Pulmonary artery endothelial cell (primary cell): ENCODE measurements around the gene CAMK2N2. TPM values are rescaled to one million over a fixed set of nuclear protein-coding genes. Genes with fewer than 3 reads are reported as not detected.
A peak's percentile ranks its signal among the peaks of the same experiment; 100 is the strongest.

Experiments
- DNase-seq: peaks from one replicate; pipeline ENCODE4 v3.0.0-alpha.2; 2011; ENCODE audit warnings: low read depth, low spot score
- total RNA-seq: library from RNA; depleted of rRNA; stranded (reverse); fragments of >200 nt; gene quantifications from 2 replicates; pipeline ENCODE4 v1.2.3, GENCODE V29; 2014

The CAMK2N2 gene
- 0.07 TPM in 1 of 2 replicates, not detected in the other for total RNA-seq

DNA sequence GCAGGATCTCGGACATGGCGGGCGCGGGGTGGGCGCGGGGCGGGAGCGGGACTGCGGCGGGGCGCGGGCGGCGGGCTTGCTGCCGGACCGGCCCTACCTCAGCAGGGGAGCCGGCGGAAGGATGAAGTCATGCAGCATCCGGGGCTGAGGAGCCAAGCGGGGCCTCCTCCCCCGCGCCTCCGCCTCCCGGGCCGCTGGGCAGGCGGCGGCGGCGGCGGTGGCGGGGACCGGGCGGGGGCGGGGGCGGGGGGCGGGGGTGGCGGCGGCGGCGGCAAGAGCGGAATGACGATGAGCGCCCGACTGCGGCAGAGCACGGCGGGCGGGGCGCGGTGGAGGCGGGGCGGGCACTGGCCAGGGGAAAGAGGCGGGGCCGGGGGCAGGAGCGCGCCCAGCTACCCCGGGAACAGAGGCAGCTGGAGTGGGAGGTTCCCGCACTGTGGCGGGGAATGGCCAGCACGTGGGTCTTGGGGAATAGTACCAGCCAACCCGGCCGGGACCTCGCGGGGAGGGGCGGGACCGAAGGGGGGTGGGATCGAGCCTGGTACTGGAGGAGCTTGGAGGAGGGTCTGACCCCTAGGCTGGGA, at the start of gene CAMK2N2:
CAMK2N2 (minus strand) TSS at position 284 of the 584 bp plus-strand sequence; CDS start at position 16, 268 bp downstream.
- DNase-seq: no peak

DNA sequence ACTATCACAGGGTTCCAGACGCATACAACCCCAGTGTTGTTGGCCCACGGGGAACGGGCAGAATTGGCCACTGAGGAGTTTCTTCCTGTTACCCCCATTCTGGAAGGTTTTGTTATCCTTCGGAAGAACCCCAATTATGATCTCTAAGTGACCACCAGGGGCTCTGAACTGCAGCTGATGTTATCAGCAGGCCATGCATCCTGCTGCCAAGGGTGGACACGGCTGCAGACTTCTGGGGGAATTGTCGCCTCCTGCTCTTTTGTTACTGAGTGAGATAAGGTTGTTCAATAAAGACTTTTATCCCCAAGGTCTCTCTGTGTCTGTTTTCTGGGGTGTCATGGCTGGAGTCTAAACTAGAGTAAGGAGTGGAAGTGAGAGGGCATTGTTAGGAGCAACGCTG, 47.4 kb upstream of the CAMK2N2 start:
- DNase-seq: no peak

DNA sequence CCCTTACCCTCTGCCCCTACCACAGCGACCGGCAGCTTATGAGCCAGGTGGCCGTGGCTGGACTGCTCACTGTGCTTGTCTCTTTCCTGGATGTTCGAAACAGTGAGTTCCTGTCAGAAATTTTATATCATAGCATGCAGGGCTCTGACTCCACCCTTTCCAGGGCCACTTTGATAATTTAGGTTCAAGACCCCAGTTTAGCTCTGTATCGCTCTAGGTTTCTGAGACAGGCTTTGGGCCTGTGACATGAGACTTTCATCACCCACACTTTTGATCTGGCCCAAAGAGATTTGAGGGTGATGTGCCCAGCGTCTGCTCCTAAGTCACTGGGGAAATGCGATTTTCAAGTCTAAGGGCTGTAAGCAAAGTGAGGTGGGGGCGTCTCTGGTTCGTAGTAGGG, 46.6 kb upstream of the CAMK2N2 start:
- no peak for DNase-seq

DNA sequence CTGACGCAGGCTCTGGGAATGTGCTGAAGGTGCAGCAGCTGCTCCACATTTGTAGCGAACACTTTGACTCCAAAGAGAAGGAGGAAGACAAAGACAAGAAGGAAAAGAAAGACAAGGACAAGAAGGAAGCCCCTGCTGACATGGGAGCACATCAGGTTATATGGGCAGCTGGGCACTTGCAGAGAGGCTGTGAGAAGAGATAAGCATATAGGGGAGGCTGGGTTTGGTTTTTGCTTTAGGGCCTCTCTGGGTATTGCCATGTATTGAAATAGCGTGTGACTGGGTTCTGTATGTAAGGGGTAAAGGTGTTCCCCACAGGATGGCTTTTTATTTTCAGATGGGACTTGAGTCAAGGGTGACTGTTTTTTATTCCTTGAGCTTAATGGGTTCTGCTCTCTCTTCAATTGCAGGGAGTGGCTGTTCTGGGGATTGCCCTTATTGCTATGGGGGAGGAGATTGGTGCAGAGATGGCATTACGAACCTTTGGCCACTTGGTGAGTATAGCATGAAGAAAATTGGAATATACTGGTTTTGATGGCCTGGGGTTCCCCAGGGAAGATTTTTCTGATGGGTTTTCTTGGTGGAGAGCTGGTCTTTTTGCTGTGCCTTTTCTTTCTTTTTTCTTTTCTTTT, 45.1 kb upstream of the CAMK2N2 start:
- DNase-seq: no peak

DNA sequence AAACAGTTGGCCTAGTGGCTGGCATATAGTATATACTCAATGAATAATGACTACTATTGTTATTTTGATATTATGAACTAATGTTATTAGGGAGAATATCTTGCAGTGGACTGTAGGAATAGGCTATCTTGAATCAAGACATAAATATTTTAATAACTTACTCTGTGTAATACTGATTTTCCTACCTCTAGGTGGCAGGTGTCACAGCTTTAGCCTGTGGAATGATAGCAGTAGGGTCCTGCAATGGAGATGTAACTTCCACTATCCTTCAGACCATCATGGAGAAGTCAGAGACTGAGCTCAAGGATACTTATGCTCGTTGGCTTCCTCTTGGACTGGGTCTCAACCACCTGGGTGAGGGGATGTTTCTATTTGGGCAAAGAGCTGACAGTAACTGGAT, 44.2 kb upstream of the CAMK2N2 start:
- DNase-seq: no peak

DNA sequence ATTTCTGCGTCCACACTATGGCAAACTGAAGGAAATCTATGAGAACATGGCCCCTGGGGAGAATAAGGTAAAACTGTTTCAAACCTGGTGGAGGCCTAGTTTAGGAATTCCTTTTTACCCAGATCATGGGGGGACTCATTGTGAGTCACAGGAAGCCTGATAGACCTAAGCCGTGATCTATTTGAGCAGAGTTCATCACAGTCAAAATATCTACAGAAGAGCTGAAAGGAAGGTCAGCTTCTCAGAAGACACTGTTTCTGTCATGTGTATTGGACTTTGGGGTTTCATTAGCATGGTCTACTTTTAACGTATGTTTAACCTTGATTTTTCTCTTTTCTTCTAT, 39.0 kb upstream of the CAMK2N2 start:
- no peak for DNase-seq

DNA sequence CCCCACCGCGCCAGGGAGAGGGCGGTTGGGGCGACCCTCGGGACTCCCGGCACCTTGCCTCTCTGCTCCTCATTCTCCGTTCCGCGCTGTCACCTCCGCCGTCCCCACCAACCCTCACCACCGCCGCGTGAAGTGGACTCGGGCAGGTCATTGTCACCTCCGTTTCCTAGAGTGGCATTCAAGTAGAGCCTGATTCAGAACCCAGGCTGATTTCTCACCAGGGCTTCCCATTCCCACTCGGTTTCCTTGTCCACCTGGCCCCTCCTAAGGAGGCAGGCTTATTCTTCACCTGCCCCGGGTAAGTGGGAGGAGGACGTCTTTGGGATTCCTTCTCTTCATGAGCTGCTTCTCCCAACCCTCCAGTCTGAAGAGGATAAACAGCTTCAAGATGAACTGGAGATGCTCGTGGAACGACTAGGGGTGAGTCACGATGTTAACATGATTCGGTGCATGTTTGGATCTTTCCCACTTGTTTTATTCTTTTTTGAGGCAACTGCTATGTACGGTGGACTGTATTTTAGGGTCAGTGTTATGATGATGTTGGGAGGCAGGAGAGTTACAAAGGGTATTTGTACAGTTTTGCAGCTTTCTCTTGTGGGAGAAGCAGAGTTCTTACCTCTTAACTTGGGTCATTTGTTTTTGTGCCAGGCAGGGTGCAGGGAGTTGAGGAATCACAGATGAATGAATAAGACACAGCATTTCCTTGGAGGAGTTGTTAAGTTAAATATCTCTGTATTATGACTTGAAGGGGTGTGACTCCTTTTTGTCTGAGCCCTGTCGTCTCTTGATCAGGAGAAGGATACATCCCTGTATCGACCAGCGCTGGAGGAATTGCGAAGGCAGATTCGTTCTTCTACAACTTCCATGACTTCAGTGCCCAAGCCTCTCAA, 38.4 kb upstream of the CAMK2N2 start:
- no peak for DNase-seq

DNA sequence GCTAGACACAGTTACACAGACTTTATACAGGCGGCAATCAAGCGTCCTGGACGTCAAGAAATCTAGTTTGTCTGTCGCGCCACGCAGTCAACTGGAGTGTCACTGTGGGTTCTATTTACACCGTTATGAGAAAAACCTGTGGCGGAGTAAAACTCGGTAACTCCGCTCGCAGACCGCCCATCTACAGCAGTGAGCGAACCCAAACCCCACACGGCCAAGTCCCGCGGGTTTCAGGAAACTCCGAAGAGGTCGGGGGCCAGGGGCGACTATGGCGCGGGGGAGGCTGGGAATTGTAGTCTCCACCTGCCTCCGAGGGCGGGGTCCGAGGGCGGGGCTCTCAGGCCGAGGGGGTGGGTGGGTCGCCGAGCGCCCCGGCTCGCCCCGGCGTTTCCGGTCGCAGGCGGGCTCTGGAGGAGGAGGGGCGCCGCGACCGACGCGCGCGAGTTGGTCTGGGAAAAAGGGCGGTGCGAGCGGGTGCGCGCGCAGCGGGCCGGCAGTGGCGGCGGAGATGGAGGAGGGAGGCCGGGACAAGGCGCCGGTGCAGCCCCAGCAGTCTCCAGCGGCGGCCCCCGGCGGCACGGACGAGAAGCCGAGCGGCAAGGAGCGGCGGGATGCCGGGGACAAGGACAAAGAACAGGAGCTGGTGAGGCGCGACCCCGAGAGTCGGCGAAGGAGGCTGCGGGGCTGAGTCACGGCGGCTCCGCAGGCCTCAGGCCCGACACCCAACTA, 37.6 kb upstream of the CAMK2N2 start, which contains the start of gene PSMD2:
PSMD2 (plus strand) TSS at position 483 of the 729 bp plus-strand sequence; CDS start at position 509, 26 bp downstream.
- peak; percentile 81 for DNase-seq

DNA sequence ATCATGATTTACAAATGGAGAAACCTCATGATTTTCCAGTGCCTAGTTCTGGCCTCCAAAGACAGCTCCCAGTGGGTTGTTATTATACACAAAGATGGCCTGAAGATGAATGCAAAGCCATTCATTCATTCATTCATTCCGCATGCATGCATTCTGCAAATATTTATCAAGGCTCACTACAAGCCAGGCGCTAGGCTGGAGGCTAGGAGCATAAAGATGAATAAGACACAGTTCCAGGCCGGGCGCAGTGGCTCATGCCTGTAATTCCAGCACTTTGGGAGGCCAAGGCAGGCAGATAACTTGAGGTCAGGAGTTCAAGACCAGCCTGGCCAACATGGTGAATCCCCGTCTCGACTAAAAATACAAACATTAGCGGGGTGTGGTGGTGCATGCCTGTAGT, 35.3 kb upstream of the CAMK2N2 start:
- no peak for DNase-seq

DNA sequence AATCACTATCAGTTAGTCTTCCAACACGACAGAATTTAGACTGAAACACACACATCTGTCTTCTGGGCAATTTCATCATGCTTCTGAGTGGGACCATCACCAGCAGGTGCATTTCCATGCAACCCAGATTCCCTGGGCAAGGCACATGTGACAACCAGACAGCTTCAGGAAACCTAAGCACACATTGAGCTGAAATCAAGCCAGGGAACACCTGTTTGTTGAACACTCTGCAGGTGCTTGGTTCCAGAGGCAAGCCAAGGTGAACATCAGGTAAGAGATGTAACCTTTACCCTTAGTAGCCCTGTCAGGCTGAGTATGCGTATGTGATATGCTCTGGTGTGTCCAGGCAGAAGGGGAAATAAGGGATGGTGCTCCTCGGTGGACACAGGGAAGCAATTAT, 34.4 kb upstream of the CAMK2N2 start:
- DNase-seq: no peak

DNA sequence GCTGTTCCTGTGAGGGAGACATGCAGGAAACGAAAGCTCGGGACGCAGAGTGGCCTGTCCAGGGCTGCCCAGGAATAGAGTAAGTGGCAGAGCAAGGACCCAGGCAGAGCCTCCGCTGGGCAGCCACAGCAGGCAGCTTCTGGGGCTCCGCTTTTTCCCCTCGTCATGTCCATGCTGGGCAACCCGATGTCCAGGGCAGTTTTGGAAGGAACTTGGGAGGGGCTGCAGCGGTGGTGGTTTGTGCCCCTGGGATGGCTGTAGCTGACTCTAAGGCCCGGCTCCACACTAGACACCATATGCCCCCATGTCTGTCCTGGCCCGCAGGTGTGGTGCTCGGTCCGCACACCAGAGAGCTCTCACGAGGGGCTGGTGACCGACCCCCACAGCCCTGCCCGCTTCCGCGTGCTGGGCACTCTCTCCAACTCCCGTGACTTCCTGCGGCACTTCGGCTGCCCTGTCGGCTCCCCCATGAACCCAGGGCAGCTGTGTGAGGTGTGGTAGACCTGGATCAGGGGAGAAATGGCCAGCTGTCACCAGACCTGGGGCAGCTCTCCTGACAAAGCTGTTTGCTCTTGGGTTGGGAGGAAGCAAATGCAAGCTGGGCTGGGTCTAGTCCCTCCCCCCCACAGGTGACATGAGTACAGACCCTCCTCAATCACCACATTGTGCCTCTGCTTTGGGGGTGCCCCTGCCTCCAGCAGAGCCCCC, 30.5 kb upstream of the CAMK2N2 start:
- DNase-seq: no peak

DNA sequence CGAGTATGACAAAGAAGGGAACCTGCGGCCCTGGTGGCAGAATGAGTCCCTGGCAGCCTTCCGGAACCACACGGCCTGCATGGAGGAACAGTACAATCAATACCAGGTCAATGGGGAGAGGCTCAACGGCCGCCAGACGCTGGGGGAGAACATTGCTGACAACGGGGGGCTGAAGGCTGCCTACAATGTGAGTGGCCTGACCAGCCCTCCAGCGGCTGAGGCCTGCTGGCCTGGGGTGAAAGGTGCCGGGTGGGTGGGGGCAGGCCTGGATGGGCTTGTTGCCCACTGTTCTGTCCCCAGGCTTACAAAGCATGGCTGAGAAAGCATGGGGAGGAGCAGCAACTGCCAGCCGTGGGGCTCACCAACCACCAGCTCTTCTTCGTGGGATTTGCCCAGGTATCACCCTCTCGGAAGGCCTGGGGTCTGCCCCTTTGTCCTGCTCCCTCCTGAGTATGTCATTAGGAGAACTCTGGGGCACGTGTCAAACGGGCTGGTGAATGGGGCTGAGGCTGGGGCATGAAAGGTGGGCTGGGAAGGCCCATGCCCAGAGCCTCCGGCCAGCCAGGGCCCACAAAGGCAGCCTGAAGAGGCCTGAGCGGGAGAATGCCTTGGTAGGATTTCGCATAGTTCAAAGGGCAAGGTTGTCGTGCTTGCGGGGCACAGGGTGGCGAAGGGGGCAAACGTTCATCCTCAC, 29.8 kb upstream of the CAMK2N2 start:
- no peak for DNase-seq

DNA sequence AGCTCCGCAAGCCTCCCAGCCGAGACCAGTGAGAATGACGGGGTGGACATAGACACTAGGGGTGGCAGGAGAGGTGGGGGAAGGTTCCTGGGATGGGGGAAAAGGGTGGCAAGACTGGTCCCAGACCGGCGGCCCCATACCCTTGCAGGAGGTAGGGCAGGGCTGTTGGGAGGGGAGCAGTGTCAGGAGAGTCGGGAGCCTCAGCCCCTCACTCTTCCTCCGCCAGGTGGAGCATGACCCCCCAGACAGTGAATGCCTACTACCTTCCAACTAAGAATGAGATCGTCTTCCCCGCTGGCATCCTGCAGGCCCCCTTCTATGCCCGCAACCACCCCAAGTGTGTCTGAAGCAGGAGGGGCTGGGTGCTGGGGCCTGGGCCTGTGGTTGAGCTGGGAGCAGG, 29.0 kb upstream of the CAMK2N2 start:
- DNase-seq: no peak

DNA sequence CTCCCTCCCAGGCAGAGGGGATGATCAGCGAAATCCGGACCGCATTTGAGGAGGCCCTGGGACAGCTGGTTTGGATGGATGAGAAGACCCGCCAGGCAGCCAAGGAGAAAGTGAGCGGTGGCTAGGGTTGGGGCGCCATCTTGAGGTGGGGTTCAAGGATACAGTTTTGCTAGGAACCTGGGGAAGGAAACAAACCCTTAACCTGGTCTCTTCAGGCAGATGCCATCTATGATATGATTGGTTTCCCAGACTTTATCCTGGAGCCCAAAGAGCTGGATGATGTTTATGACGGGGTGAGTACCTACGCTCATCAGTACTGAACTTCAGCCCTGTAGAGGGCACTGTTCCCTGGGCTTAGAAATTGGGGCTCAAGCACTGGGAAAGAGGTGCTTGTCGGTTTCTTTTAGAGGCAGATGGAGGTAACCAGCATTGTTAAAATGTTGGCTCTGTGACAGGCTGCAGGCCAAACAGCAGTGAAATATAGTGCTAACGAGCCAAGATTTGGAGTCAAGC, 28.1 kb upstream of the CAMK2N2 start:
- no peak for DNase-seq

DNA sequence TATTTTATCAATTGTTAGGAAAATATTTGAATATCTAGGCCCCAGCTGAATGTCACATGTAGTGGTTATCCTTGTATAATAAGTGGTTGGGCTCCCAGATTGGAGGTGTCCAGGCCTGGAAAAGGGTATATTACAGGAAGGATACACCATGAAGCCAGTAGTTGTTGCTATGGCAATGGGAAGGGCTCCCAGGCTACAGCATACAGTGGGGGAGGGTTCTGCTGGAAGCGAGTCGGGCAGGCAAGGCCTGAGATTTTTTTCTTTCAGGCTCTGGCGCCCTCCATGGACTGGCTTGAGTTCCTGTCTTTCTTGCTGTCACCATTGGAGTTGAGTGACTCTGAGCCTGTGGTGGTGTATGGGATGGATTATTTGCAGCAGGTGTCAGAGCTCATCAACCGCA, 23.3 kb upstream of the CAMK2N2 start:
- DNase-seq: peak; percentile 64

DNA sequence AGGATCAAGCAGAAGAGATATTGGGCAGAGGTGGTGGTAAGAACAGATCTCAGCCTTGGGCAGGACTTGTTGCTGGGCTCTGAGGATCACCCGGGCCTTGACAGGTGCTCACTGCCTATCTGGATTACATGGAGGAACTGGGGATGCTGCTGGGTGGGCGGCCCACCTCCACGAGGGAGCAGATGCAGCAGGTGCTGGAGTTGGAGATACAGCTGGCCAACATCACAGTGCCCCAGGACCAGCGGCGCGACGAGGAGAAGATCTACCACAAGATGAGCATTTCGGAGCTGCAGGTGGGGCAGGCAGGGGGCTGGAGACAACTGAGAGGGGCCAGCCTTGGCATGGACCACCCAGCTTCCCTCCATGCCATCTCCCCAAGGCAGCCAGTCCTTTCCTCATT, 22.3 kb upstream of the CAMK2N2 start:
- DNase-seq: no peak

DNA sequence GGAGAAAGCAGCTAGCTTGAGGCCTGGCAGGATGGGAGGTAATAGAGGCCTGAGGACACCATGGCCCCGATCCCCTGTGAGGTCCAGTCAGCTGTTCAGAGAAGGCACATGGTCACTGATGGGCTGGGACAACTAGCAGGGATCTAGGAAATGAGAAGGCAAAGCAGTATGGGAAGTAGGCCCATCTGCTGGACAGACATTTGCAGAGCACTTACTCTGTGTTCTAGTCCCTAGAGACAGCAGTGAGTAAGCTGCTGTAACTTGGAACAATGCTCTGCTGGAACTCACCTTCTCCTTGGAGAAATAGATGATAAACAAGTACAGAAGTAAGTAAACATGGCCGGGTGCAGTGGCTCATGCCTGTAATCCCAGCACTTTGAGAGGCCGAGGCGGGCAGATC, 21.6 kb upstream of the CAMK2N2 start:
- DNase-seq: no peak

DNA sequence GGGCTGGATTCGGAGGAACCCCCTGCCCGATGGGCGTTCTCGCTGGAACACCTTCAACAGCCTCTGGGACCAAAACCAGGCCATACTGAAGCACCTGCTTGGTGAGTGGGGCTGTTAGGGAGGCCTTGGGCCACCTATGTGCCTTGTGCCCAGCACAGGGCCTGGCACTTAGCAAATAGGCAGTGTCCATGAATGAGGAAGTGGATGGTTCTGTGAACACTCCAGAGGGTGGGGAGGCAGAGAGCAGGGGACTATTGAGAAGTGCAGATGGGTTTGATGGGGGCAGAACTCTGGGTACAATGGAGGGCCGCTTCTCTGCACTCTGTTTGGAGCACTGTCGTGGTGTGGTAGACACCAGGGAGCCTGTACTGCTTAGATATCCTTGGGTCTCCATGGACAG, 16.0 kb upstream of the CAMK2N2 start:
- no peak for DNase-seq

DNA sequence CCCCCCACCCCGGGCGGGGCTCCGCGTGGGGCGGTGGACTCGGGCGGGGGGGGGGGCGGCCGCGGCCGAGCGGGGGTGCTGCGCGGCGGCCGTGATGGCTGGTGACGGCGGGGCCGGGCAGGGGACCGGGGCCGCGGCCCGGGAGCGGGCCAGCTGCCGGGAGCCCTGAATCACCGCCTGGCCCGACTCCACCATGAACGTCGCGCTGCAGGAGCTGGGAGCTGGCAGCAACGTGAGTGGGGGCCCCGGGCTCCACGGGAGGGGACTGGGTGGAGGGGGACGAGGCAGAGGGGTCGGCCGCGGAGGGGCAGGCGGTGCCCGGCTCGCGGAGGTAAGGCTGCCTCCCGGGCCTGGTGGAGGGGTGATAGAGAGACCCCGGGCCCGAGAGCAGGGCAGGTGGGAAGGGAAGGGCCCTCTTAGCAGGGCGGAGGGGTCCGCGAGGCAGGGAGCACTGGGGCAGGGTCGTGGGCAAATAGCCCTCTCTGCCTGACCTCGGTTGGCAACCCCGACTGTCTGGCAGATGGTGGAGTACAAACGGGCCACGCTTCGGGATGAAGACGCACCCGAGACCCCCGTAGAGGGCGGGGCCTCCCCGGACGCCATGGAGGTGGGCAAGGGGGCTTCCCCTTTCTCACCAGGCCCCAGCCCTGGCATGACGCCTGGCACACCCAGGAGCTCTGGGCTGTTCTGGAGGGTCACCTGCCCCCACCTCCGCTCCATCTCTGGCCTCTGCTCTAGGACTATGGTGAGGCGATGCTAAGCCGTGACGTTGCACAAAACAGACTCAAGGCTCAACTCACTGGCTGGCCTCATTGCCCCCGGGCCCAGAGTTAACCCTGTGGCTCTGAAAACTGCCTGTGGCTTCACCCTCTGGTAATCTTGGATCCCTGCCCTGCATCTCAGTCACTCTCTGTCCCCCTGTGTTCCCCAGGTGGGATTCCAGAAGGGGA, 14.9 kb upstream of the CAMK2N2 start, which contains the start of gene ECE2:
ECE2 (plus strand) TSS at position 62 of the 950 bp plus-strand sequence; CDS start at position 194, 132 bp downstream.
- no peak for DNase-seq
